ENCODE data around the gene RBM28. TPM values are rescaled to one million over a fixed set of nuclear protein-coding genes. Genes with fewer than 3 reads are reported as not detected.

RBM28 gene
- total RNA-seq, 1 donor from 2014 or later, result 23.8 TPM

- Histone ChIP-seq H3K9me3 (no peaks in the 10 kb centered on the region), H3K4me1 (no peaks in the 10 kb centered on the region), H3K36me3 (no peaks in the 10 kb centered on the region), H3K4me3 (no peak overlapping the region), H3K27ac (no peak overlapping the region), H3K27me3 (no peaks in the 10 kb centered on the region)
- no peak for TF ChIP-seq CTCF (IDR thresholded peaks at IDR 0.05)
- DNase-seq (ENCODE audit: low spot score in 2 of 2), result no peak
- intact Hi-C loops (cut with DNase I), result loop anchor here (5.0 kb wide), 1 partner anchor 41 kb away; no protein-coding TSS in a partner anchor
Observed at GRCh38 chr7:128385988-128386925, 42.5 kb upstream of the RBM28 start.

GRCh38 chr7:128384726-128385125 lies 41.0 kb upstream of the RBM28 start:
- H3K27me3 ChIP-seq, result no peaks in the 10 kb centered on the region
- H3K9me3 ChIP-seq, result no peaks in the 10 kb centered on the region
- no peak overlapping the region for H3K27ac ChIP-seq
- intact Hi-C loops (cut with DNase I), result loop anchor here (5.0 kb wide), 1 partner anchor 43 kb away; no protein-coding TSS in a partner anchor
- no peak for DNase-seq (ENCODE audit: low spot score in 2 of 2)
- no peaks in the 10 kb centered on the region for H3K36me3 ChIP-seq
- TF ChIP-seq CTCF (IDR thresholded peaks at IDR 0.05), result no peak
- H3K4me1 ChIP-seq, result no peaks in the 10 kb centered on the region
- H3K4me3 ChIP-seq, result no peak overlapping the region

- Histone ChIP-seq H3K4me3 (no peak overlapping the region), H3K27me3 (no peaks in the 10 kb centered on the region), H3K9me3 (no peaks in the 10 kb centered on the region), H3K27ac (no peak overlapping the region), H3K36me3 (no peaks in the 10 kb centered on the region), H3K4me1 (no peaks in the 10 kb centered on the region)
- no peak for TF ChIP-seq CTCF (IDR thresholded peaks at IDR 0.05)
- intact Hi-C loops (cut with DNase I), result no loop called here
- DNase-seq (ENCODE audit: low spot score in 2 of 2), result no peak
Observed at GRCh38 chr7:128383776-128384175, 40.1 kb upstream of the RBM28 start.

- no peaks in the 10 kb centered on the region for H3K4me1 ChIP-seq
- no peak for DNase-seq (ENCODE audit: low spot score in 2 of 2)
- no peaks in the 10 kb centered on the region for H3K27me3 ChIP-seq
- TF ChIP-seq CTCF (IDR thresholded peaks at IDR 0.05), result peak in 1 of 3 experiments; percentile 38
- H3K4me3 ChIP-seq, result no peak overlapping the region
- no peaks in the 10 kb centered on the region for H3K36me3 ChIP-seq
- H3K9me3 ChIP-seq, result no peaks in the 10 kb centered on the region
- intact Hi-C loops (cut with DNase I), result no loop called here
- H3K27ac ChIP-seq, result no peak overlapping the region
Observed at GRCh38 chr7:128381161-128381821, 37.6 kb upstream of the RBM28 start.

GRCh38 chr7:128380483-128381106 lies 36.9 kb upstream of the RBM28 start:
- no peak for TF ChIP-seq CTCF (IDR thresholded peaks at IDR 0.05)
- Histone ChIP-seq H3K9me3 (no peaks in the 10 kb centered on the region), H3K27ac (no peak overlapping the region), H3K27me3 (no peaks in the 10 kb centered on the region), H3K4me3 (no peak overlapping the region), H3K36me3 (no peaks in the 10 kb centered on the region), H3K4me1 (no peaks in the 10 kb centered on the region)
- intact Hi-C loops (cut with DNase I), result no loop called here
- no peak for DNase-seq (ENCODE audit: low spot score in 2 of 2)
